ENCODE data around the gene CTNNA2. TPM values are rescaled to one million over a fixed set of nuclear protein-coding genes. Genes with fewer than 3 reads are reported as not detected.

The CTNNA2 gene
- total RNA-seq, 1 experiment from 2014 or later = 0.54 TPM

- Histone ChIP-seq H3K27me3 (ENCODE audit: control insufficient read depth, insufficient read depth, low read length) (no peaks in the 10 kb centered on the region), H3K9me3 (ENCODE audit: control insufficient read depth, insufficient read depth, low read depth, low read length) (no peaks in the 10 kb centered on the region), H3K27ac (ENCODE audit: low read length) (no peak overlapping the region), H3K4me3 (ENCODE audit: low read depth in 2 of 2, low read length in 2 of 2) (no peak overlapping the region), H3K4me1 (ENCODE audit: control insufficient read depth, insufficient read depth, low read length) (no peaks in the 10 kb centered on the region), H3K36me3 (ENCODE audit: control insufficient read depth, insufficient read depth, low read length) (no peaks in the 10 kb centered on the region)
- in situ Hi-C loops (cut with HindIII; ENCODE audit: low pct_unique_long_range_greater_than_20kb, low sequenced_read_pairs) (no loop called here), intact Hi-C loops (cut with micrococcal nuclease; ENCODE audit: unreplicated experiment) (no loop called here)
- no TSS peak for BruUV-seq (replicated peaks)
- CTCF ChIA-PET = no interaction called here
- DNase-seq (ENCODE audit: low read depth, low spot score) (no peak), ATAC-seq (no peak)
- POLR2A ChIA-PET = no interaction called here
- TF ChIP-seq SIN3A (IDR thresholded peaks at IDR 0.05; ENCODE audit: borderline replicate concordance, insufficient read depth, low read depth, low read length) = no peak
- no peak for TF ChIP-seq CTCF (IDR thresholded peaks at IDR 0.05)
- no peak for TF ChIP-seq TCF7L2 (IDR thresholded peaks at IDR 0.05; ENCODE audit: low read depth, low read length)
- no peak for TF ChIP-seq REST (IDR thresholded peaks at IDR 0.05; ENCODE audit: insufficient read depth in 1 of 2, low read depth in 2 of 2, low read length in 1 of 2)
These were observed 555.3 kb downstream of the CTNNA2 start for GRCh38 chr2:80068038-80068731.

- Histone ChIP-seq H3K36me3 (ENCODE audit: control insufficient read depth, insufficient read depth, low read length) (no peaks in the 10 kb centered on the region), H3K4me1 (ENCODE audit: control insufficient read depth, insufficient read depth, low read length) (no peaks in the 10 kb centered on the region), H3K9me3 (ENCODE audit: control insufficient read depth, insufficient read depth, low read depth, low read length) (no peaks in the 10 kb centered on the region), H3K4me3 (ENCODE audit: low read depth in 2 of 2, low read length in 2 of 2) (no peak overlapping the region), H3K27me3 (ENCODE audit: control insufficient read depth, insufficient read depth, low read length) (no peaks in the 10 kb centered on the region), H3K27ac (ENCODE audit: low read length) (no peak overlapping the region)
- ATAC-seq (no peak), DNase-seq (ENCODE audit: low read depth, low spot score) (no peak)
- no peak for TF ChIP-seq TCF7L2 (IDR thresholded peaks at IDR 0.05; ENCODE audit: low read depth, low read length)
- TF ChIP-seq SIN3A (IDR thresholded peaks at IDR 0.05; ENCODE audit: borderline replicate concordance, insufficient read depth, low read depth, low read length) = no peak
- no peak for TF ChIP-seq REST (IDR thresholded peaks at IDR 0.05; ENCODE audit: insufficient read depth in 1 of 2, low read depth in 2 of 2, low read length in 1 of 2)
- TF ChIP-seq CTCF (IDR thresholded peaks at IDR 0.05) = no peak
- no peak for TF ChIP-seq POLR2AphosphoS5 (IDR thresholded peaks at IDR 0.05; ENCODE audit: low read depth, low read length)
- in situ Hi-C loops (cut with HindIII; ENCODE audit: low pct_unique_long_range_greater_than_20kb, low sequenced_read_pairs) = no loop called here
- intact Hi-C loops (cut with micrococcal nuclease; ENCODE audit: unreplicated experiment) = loop anchor here (5.0 kb wide), 1 partner anchor 167 kb away; no protein-coding TSS in a partner anchor
- CTCF ChIA-PET = no interaction called here
- no TSS peak for BruUV-seq (replicated peaks)
- POLR2A ChIA-PET = no interaction called here
These were observed 557.7 kb downstream of the CTNNA2 start for GRCh38 chr2:80070587-80070986.

Measured in Panc1 (cell line).